K562 (cell line): ENCODE measurements around the gene THAP5. TPM values are rescaled to one million over a fixed set of nuclear protein-coding genes. Genes with fewer than 3 reads are reported as not detected.
A peak's percentile ranks its signal among the peaks of the same experiment; 100 is the strongest.

Source experiments
- BHLHE40 ChIP-seq: IDR thresholded peaks from 2 replicates; pipeline ENCODE4 v1.6.1; 2011; ENCODE audit warnings: low read length, improper control_type of control experiment
- C11orf30 ChIP-seq: fragments of 450-650 bp; IDR thresholded peaks from 2 replicates; pipeline ENCODE4 v1.6.1; 2016; ENCODE audit warnings: low read depth, mild to moderate bottlenecking
- ETV5 ChIP-seq: sonication (generic); formaldehyde crosslinking; IDR thresholded peaks from 2 replicates; pipeline ENCODE4 v1.4.0; 2020; ENCODE audit warnings: low read depth, mild to moderate bottlenecking, missing genetic modification reagents
- FOXJ2 ChIP-seq: fragments of 200-800 bp; sonication (Bioruptor generic); IDR thresholded peaks from 2 replicates; pipeline ENCODE4 v1.6.1; 2016; ENCODE audit warnings: missing genetic modification characterization, missing compliant biosample characterization
- GATA2 ChIP-seq: sonication (generic); formaldehyde crosslinking; IDR thresholded peaks from 2 replicates; pipeline ENCODE4 v1.4.0; 2020; ENCODE audit warnings: mild to moderate bottlenecking, missing genetic modification reagents
- GTF2B ChIP-seq: IDR thresholded peaks from 2 replicates; pipeline ENCODE4 v1.6.1; 2011; ENCODE audit not compliant: insufficient read length; ENCODE audit errors: extremely low read depth
- MBD2 ChIP-seq: sonication (generic); IDR thresholded peaks from 2 replicates; pipeline ENCODE4 v1.6.1; 2016; ENCODE audit warnings: low read depth, borderline replicate concordance
- NELFE ChIP-seq: IDR thresholded peaks from 2 replicates; pipeline ENCODE4 v1.6.1; 2011; ENCODE audit warnings: mild to moderate bottlenecking; ENCODE audit not compliant: insufficient read depth, insufficient read length
- NR4A1 ChIP-seq, 2 experiments: fragments of 250-450 bp in 1 of 2; fragments of 450-650 bp in 1 of 2; sonication (Bioruptor Pico) in 1 of 2; IDR thresholded peaks; 2 replicates each; pipeline versions ENCODE4 v1.4.0 to v1.6.1; 2016 to 2020; ENCODE audit warnings: mild to moderate bottlenecking in 2 of 2, missing compliant biosample characterization in 1 of 2, missing genetic modification characterization in 1 of 2, moderate library complexity in 1 of 2
- PHF21A ChIP-seq: fragments of 450-650 bp; IDR thresholded peaks from 2 replicates; pipeline ENCODE4 v1.6.1; 2017; ENCODE audit warnings: low read depth, borderline replicate concordance
- POLR2G ChIP-seq: fragments of 200-400 bp; formaldehyde crosslinking; IDR thresholded peaks from 2 replicates; pipeline ENCODE4 v1.6.1; 2017; ENCODE audit warnings: low read depth, mild to moderate bottlenecking, antibody characterized with exemption, low read length, moderate library complexity
- ZNF41 ChIP-seq: fragments of 250-450 bp; sonication (Bioruptor Pico); conservative IDR thresholded peaks from 2 replicates; pipeline ENCODE4 v1.4.0; 2020; ENCODE audit warnings: mild to moderate bottlenecking
- ZNF507 ChIP-seq: conservative IDR thresholded peaks from 2 replicates; pipeline ENCODE4 v1.6.1; 2017; ENCODE audit warnings: missing genetic modification characterization, missing compliant biosample characterization
- ZNF764 ChIP-seq: fragments of 250-450 bp; sonication (Bioruptor Pico); IDR thresholded peaks from 2 replicates; pipeline ENCODE4 v1.4.0; 2020; ENCODE audit warnings: low read depth, mild to moderate bottlenecking, moderate library complexity
- polyA plus RNA-seq, 8 experiments: library from polyadenylated mRNA; depleted of rRNA in 4 of 8; stranded (reverse) in 5 of 8; unstranded in 3 of 8; fragments of >200 nt; fragmentation: Nextera tagmentation in 2 of 8; fragmentation: Illumina TruSeq in 1 of 8; extraction: Ambion mirVana in 2 of 8; extraction: Trizol in 1 of 8; gene quantifications; 2 replicates each; pipeline versions ENCODE4 v1.2.1 to v1.2.3, GENCODE V29; 2011 to 2014; ENCODE audit warnings: inconsistent platforms in 1 of 8, missing spikeins in 1 of 8
- total RNA-seq, 7 experiments: library from RNA; depleted of rRNA in 6 of 7; stranded (reverse); fragments of >200 nt in 6 of 7; fragmentation: Illumina TruSeq in 2 of 7; extraction: Trizol in 2 of 7; gene quantifications; 2 replicates each; pipeline versions ENCODE4 v1.2.1 to v1.2.3, GENCODE V29; 2011 to 2021; ENCODE audit warnings: low replicate concordance in 1 of 7
- TF ChIP-seq, protein P1 (sequence below), 3 experiments: IDR thresholded peaks in 2 of 3; conservative IDR thresholded peaks in 1 of 3; 2 replicates each; pipeline ENCODE4 v1.5.1; 2011 to 2012; ENCODE audit warnings: low read length in 3 of 3, mild to moderate bottlenecking in 3 of 3, control low read depth in 2 of 3, improper control_type of control experiment in 1 of 3, inconsistent platforms in 1 of 3, low read depth in 1 of 3, mixed read lengths in 1 of 3, moderate library complexity in 1 of 3; ENCODE audit not compliant: insufficient read depth in 2 of 3
- TF ChIP-seq, protein P2 (sequence below): fragments of 250-450 bp; sonication (Bioruptor Pico); IDR thresholded peaks from 2 replicates; pipeline ENCODE4 v1.5.0; 2021
- TF ChIP-seq, protein P3 (sequence below): fragments of 250-450 bp; sonication (Bioruptor Pico); IDR thresholded peaks from 2 replicates; pipeline ENCODE4 v1.4.0; 2020; ENCODE audit warnings: mild to moderate bottlenecking, moderate library complexity
- TF ChIP-seq, protein P4 (sequence below): sonication (generic); formaldehyde crosslinking; IDR thresholded peaks from 2 replicates; pipeline ENCODE4 v1.8.1; 2023; ENCODE audit warnings: mild to moderate bottlenecking, missing genetic modification reagents

THAP5 gene
- total and polyA plus RNA-seq, 9 of the 15 experiments (the other 6 are each of a cell fraction or from before 2014, with no cell fraction given), result 16.5 to 58.1 (median 28.2) TPM

- TF ChIP-seq POLR2G (peak; percentile 97), BHLHE40 (peak; percentile 89), NR4A1 (CRISPR knock-in tag; IDR thresholded peaks at IDR 0.05) (0 out of 2 replicates have a peak, but pooled peaks have one; percentile 92), NR4A1 (tag; IDR thresholded peaks at IDR 0.05) (no peak), ZNF507 (no peak), ZNF764 (CRISPR knock-in tag) (no peak), ZNF41 (no peak), PHF21A (no peak), GTF2B (peak; percentile 64), NELFE (no peak), C11orf30 (peak; percentile 83), GATA2 (CRISPR knock-in tag) (0 out of 2 replicates have a peak, but pooled peaks have one; percentile 13), MBD2 (peak; percentile 44), ETV5 (CRISPR knock-in tag) (peak; percentile 87), FOXJ2 (tag) (peak; percentile 80; the same call in 1 of the 2 replicates)
- TF ChIP-seq, protein P1, sequence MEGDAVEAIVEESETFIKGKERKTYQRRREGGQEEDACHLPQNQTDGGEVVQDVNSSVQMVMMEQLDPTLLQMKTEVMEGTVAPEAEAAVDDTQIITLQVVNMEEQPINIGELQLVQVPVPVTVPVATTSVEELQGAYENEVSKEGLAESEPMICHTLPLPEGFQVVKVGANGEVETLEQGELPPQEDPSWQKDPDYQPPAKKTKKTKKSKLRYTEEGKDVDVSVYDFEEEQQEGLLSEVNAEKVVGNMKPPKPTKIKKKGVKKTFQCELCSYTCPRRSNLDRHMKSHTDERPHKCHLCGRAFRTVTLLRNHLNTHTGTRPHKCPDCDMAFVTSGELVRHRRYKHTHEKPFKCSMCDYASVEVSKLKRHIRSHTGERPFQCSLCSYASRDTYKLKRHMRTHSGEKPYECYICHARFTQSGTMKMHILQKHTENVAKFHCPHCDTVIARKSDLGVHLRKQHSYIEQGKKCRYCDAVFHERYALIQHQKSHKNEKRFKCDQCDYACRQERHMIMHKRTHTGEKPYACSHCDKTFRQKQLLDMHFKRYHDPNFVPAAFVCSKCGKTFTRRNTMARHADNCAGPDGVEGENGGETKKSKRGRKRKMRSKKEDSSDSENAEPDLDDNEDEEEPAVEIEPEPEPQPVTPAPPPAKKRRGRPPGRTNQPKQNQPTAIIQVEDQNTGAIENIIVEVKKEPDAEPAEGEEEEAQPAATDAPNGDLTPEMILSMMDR (IDR thresholded peaks at IDR 0.05 in 2 of 3, conservative IDR thresholded peaks at IDR 0.05 in 1 of 3; ENCODE audit: insufficient read depth in 2 of 3, low read depth in 1 of 3, low read length in 3 of 3), result peak in 2 of 3 experiments; percentile 10 to 20; a peak in 1 of 6 replicates
- TF ChIP-seq, protein P2, sequence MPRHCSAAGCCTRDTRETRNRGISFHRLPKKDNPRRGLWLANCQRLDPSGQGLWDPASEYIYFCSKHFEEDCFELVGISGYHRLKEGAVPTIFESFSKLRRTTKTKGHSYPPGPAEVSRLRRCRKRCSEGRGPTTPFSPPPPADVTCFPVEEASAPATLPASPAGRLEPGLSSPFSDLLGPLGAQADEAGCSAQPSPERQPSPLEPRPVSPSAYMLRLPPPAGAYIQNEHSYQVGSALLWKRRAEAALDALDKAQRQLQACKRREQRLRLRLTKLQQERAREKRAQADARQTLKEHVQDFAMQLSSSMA, result 0 out of 2 replicates have a peak, but pooled peaks have one; percentile 56
- TF ChIP-seq, protein P3, sequence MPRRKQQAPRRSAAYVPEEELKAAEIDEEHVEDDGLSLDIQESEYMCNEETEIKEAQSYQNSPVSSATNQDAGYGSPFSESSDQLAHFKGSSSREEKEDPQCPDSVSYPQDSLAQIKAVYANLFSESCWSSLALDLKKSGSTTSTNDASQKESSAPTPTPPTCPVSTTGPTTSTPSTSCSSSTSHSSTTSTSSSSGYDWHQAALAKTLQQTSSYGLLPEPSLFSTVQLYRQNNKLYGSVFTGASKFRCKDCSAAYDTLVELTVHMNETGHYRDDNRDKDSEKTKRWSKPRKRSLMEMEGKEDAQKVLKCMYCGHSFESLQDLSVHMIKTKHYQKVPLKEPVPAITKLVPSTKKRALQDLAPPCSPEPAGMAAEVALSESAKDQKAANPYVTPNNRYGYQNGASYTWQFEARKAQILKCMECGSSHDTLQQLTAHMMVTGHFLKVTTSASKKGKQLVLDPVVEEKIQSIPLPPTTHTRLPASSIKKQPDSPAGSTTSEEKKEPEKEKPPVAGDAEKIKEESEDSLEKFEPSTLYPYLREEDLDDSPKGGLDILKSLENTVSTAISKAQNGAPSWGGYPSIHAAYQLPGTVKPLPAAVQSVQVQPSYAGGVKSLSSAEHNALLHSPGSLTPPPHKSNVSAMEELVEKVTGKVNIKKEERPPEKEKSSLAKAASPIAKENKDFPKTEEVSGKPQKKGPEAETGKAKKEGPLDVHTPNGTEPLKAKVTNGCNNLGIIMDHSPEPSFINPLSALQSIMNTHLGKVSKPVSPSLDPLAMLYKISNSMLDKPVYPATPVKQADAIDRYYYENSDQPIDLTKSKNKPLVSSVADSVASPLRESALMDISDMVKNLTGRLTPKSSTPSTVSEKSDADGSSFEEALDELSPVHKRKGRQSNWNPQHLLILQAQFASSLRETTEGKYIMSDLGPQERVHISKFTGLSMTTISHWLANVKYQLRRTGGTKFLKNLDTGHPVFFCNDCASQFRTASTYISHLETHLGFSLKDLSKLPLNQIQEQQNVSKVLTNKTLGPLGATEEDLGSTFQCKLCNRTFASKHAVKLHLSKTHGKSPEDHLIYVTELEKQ (CRISPR knock-in tag), result 0 out of 2 replicates have a peak, but pooled peaks have one; percentile 46
- TF ChIP-seq, protein P4, sequence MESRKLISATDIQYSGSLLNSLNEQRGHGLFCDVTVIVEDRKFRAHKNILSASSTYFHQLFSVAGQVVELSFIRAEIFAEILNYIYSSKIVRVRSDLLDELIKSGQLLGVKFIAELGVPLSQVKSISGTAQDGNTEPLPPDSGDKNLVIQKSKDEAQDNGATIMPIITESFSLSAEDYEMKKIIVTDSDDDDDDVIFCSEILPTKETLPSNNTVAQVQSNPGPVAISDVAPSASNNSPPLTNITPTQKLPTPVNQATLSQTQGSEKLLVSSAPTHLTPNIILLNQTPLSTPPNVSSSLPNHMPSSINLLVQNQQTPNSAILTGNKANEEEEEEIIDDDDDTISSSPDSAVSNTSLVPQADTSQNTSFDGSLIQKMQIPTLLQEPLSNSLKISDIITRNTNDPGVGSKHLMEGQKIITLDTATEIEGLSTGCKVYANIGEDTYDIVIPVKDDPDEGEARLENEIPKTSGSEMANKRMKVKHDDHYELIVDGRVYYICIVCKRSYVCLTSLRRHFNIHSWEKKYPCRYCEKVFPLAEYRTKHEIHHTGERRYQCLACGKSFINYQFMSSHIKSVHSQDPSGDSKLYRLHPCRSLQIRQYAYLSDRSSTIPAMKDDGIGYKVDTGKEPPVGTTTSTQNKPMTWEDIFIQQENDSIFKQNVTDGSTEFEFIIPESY (CRISPR knock-in tag), result no peak
Measured at GRCh38 chr7:108525985-108526767, 43.3 kb downstream of the THAP5 start, which contains the start of gene PNPLA8 (continued).
